SKM-1 (cell line): ENCODE results near the gene ROCK1.

Source experiments
- DNase-seq: peaks from one replicate; lab custom pipeline; 2025; ENCODE audit not compliant: unreplicated experiment; lab: John Stamatoyannopoulos, UW

The ROCK1 gene

DNA sequence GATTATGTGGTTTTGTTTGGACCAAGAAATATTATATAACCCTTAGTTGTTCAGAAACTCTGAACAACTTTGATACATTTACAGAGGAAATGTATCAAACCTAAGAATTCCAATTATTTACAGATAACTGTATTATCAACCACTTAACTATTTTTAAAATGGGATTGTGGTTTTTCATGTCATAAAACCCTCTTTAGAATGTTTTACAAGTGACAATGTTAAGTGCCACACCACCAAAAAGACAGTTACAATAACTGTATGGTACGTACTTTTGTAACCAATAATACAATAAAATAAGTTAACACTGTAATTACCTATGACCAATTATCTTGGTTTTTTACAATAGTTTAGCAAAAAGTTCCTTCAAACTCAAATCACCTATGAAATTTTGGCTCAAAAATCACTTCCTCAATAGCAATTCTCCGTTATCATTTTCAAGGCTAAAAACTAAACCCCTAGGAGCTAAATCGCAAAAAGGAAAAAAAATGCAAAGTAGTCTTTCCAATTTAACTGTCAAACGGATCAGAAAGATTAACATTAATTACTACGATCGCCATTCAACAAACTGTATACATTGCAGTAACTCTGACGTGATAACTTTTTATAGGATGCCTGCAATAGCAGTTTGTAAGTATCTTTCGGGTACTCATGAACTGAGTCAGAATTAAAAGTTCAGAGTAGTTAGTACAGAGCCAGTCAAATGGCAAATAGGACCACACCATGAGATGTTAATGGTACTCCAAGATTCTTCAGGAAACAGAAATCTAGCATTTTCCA is 1.5 kb downstream of the ROCK1 start:
- DNase-seq: no peak

- no peak for DNase-seq
Observed at GRCh38 chr18:21105936-21106335, 5.7 kb downstream of the ROCK1 start.

DNA sequence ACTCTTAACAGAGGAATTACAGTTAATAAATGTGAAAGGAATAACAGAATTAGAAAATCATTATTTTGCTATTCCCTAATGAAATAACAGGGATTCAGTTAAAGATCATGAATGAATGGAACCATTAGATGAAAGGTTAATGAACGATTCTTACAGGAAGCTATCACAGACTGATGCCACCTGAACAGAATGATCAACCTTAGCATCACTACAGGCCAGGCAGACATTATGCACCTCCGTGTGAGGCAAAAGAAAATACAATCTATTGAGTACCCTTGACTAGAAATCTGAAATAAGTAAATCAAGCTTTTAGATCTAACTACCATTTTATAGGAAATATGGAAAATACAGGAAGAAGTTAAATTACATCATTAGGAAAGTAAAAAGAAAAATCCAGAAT is 10.4 kb downstream of the ROCK1 start:
- DNase-seq: no peak

GRCh38 chr18:21100678-21101077 is 10.9 kb downstream of the ROCK1 start:
- DNase-seq: no peak

GRCh38 chr18:21100146-21100545 is 11.5 kb downstream of the ROCK1 start:
- DNase-seq: no peak

DNA sequence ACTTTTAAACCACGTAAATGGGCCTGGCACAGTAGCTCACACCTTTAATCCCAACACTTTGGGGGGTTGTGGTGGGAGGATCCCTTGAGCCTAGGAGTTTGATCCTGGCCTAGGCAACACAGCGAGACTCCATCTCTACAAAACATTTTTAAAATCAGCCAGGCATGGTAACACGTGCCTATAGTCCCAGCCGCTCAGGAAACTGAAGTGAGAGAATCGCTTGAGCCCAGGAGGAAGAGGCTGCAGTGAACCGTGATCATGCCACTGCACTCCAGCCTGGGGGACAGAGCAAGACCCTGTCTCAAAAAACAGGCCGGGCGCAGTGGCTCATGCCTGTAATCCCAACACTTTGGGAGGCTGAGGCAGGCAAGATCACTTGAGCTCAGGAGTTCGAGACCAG is 12.2 kb downstream of the ROCK1 start:
- no peak for DNase-seq

DNA sequence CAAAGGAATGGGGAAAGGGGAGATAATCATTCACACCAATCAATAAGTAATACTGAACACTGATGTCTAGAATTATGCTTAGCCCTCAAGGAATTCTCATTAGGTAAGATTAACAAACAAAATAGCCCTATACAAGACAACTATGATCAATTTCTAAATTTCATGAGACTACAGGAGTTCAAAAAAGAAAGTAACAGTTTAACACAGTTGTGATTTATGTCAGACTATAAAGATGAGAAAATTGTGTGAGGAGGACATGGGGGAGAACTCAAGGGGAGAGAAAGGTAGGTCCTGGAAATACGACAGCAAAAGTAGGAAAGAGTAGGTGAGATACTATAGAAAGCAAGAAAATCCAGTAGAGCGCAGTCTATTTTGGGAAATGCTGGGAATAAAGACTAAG is 14.9 kb downstream of the ROCK1 start:
- no peak for DNase-seq

- DNase-seq: no peak
Observed at GRCh38 chr18:21093133-21093532, 18.5 kb downstream of the ROCK1 start.

GRCh38 chr18:21090680-21091079 is 20.9 kb downstream of the ROCK1 start:
- no peak for DNase-seq

DNA sequence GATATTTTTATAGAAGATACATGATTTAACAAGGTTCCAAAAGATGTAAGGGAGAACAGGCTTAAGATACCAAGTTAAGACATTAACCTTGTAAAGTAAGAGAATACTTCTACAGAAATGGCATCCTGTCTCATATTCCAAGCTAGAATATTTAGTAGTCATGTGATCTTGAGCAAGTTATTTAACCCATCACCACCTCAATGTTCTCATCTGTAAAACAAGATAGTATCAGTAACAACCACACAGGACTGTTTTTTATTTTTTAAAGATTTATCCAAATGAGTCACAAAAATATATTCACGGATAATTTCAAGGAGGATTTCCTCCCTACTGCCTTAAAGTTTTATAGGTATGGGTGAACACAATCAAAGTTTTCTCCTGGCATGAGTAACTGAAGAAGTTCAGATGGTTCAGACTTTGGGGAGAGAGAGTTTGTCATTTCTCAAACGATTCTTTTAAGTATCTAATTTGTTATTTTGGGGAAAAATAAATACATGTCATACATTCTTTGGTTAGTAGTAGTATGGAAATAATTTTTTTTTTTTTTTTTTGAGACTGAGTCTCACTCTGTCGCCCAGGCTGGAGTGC is 25.9 kb downstream of the ROCK1 start:
- DNase-seq: no peak

GRCh38 chr18:21084511-21085078 is 27.0 kb downstream of the ROCK1 start:
- no peak for DNase-seq

GRCh38 chr18:21083017-21083416 is 28.6 kb downstream of the ROCK1 start:
- no peak for DNase-seq

DNA sequence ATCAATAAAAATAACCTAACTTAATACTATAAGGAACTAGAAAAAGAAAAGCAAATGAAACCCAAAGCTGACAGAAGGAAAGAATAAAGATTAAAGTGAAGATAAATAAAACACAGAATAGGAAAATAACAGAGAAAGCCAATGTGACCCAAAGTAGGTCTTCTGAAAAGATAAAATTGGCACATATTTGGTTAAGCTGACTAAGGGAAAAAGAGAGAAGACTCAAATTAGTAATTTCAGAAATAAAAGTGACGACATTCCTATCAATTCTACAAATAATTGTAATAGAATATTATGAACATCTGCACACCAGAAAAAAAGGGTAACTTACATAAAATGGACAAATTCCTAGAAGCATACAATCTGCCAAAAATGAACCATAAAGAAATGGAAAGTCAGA is 30.2 kb downstream of the ROCK1 start:
- no peak for DNase-seq

DNA sequence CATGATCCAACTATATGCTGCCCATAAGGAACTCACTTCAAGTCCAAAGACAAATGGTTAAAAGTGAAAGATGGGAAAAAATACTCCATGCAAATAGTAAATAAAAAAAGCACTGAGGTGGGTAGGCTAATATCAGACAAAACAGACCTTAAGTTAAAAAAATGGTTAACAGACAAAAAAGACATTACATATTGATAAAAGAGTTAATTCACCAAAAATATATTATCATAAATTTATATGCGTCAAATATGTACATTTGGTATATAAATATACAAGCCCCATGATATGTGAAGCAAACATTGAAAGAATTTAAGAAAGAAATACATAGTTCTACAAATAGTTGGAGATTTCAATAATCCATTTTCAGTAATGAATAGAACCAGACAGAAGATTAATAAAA is 31.0 kb downstream of the ROCK1 start:
- DNase-seq: no peak

DNA sequence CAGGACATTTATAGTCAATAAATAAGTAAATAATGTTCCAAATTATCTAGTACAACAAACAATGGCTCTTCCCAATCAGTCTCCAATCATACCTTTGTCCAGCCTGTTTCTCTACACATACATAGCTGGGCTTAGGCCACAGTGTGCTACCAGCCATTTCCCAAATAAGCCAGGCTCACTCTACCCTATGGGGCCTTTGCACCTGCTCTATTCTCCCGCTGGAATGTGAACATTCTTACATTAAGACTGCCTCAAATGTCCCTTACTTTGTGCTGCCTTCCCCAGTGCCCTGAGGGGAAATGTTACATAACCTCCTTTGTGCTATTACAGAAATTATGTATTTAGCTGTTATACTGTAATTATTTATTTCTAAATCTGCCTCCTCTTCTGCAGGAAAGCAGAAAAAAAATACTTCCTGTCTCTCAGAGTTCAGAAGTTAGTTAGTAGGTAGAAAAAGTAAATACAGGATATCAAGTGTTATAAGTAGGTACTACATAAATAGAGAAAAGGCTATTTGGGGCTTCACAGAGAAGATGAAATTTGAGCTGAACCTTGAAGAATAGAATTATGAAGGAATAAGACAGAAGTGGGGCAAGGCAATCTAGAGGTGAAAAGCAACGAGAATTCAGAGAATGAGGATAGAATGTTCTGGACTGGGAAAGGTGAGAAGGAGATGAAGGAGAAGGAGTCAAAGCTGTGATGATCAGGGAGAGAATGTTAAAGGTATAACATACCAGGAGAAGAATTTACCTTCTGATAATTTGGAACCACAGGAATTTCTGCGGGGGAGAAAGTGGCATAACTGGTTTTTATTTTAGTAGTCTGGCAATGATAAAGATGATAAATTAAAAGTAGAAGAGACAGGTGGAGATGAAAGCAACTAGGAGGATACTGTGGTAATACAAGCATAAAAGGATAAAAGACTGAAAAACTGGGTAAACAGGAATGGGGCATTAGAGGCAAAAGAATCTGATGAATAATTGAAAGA is 37.0 kb downstream of the ROCK1 start:
- no peak for DNase-seq

DNA sequence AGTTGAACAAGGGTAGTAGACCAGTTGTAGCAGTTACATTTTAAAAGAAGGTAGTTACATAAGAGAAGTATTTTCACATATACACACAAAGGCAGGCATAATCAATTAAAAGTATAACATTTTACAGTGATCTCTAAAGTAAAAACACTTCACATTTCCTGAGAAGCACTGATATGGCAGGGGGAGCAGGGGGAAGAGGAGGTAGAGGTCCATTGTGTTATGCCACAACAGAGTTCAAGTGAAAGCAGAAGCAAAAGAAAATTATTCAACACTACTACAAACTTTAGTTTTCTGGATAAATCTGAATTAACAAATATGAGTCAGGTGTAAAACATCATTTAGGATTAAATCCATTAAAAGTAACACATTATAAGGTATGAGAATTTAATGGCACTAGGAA is 38.4 kb downstream of the ROCK1 start:
- no peak for DNase-seq

DNA sequence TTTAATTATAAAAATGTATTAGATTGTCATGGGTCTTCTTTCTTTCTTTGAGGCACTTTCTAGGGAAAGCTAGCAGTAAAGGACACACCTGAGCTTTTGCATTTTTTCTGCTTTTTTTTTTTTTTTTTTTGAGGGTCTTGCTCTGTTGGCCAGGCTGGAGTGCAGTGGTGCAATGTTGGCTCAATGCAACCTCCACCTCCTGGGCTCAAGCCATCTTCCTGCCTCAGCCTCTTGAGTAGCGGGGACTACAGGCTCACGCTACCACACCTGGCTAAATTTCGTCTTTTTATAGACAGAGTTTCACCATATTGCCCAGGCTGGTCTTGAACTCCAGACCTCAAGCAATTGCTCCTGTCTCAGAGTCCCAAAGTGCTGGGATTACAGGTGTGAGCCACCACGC is 40.5 kb downstream of the ROCK1 start:
- no peak for DNase-seq

GRCh38 chr18:21069468-21069867 is 42.1 kb downstream of the ROCK1 start:
- DNase-seq: no peak

GRCh38 chr18:21064347-21064746 is 47.3 kb downstream of the ROCK1 start:
- DNase-seq: no peak

DNA sequence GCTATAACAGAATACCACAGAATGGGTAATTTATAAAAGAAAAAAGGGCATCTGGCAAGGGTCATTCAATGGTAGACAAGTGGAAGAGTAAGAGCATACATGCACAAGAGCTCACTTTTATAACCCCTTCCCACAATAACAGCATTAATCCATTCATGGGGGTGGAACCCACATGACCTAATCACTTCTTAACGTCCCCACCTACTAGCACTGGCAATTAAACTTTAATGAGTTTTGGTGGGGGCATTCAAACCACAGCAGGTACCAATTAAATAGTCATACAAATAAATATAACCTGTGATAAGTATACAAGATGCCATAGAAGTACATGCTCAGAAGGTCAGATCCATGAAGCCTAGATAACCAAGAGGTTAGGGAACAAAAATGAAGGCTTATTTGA is 48.6 kb downstream of the ROCK1 start:
- no peak for DNase-seq

- DNase-seq: no peak
Observed at GRCh38 chr18:21057112-21057511, 54.5 kb downstream of the ROCK1 start.
